Measurements from ENCODE around the gene CHID1.

DNA sequence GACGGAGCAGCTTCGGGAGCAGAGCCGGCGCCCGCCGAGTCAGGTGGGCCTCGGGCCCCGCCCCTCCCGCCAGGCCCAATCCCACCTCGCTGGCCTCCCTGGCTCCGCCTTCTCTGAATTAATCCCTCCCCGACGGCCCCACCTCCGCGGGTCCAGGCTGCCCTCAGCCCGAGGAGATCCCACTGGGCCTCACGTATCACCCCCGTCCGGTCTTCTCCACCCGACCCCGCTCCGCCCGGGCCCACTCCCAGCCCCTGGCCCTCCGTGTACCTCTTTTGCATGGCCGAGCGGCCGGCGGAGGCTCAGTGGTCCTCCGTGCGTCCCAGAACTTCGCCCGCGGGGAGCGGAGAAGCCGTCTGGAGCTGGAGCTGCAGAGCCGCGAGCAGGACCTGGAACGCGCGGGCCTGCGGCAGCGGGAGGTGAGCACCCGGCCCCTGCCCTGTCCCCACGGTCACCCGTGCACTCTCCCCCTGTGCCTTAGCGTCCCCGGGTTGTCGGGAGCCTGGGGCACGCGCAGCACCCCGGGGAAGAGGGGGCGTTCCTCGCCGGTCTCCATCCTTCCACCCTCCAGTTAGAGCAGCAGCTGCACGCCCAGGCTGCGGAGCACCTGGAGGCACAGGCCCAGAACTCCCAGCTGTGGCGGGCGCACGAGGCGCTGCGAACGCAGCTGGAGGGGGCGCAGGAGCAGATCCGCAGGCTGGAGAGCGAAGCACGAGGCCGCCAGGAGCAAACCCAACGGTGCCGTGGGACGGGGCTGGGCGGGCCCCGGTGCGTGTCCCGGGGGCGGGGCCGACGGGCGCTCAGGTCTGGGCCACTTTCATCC, 80.1 kb downstream of the CHID1 start:
- no peak for TF ChIP-seq POLR2A (IDR thresholded peaks at IDR 0.05)
- TF ChIP-seq, protein P1, sequence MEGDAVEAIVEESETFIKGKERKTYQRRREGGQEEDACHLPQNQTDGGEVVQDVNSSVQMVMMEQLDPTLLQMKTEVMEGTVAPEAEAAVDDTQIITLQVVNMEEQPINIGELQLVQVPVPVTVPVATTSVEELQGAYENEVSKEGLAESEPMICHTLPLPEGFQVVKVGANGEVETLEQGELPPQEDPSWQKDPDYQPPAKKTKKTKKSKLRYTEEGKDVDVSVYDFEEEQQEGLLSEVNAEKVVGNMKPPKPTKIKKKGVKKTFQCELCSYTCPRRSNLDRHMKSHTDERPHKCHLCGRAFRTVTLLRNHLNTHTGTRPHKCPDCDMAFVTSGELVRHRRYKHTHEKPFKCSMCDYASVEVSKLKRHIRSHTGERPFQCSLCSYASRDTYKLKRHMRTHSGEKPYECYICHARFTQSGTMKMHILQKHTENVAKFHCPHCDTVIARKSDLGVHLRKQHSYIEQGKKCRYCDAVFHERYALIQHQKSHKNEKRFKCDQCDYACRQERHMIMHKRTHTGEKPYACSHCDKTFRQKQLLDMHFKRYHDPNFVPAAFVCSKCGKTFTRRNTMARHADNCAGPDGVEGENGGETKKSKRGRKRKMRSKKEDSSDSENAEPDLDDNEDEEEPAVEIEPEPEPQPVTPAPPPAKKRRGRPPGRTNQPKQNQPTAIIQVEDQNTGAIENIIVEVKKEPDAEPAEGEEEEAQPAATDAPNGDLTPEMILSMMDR (IDR thresholded peaks at IDR 0.05), result no peak
